Epithelial cell of proximal tubule (primary cell): Measurements from ENCODE around the gene TUBB. TPM values are rescaled to one million over a fixed set of nuclear protein-coding genes. Genes with fewer than 3 reads are reported as not detected.
A peak's percentile ranks its signal among the peaks of the same experiment; 100 is the strongest.
"Not testable (repeated sequence)": the region's sequence is repeated elsewhere in the genome, so short reads cannot be mapped to it uniquely, and the experiment has no call there.

Experiments
- DNase-seq: peaks from one replicate; pipeline ENCODE4 v3.0.0-alpha.2; 2011; ENCODE audit warnings: low read depth
- H3K4me3 ChIP-seq: 2 replicates; pipeline ENCODE4 v1.5.1; 2011; ENCODE audit warnings: low read depth, mild to moderate bottlenecking, low read length
- total RNA-seq: library from RNA; depleted of rRNA; stranded (reverse); fragments of >200 nt; gene quantifications from 2 replicates; pipeline ENCODE4 v1.2.3, GENCODE V29; 2015
- TF ChIP-seq, protein P1 (sequence below): conservative IDR thresholded peaks from 2 replicates; pipeline ENCODE4 v1.5.1; 2012; ENCODE audit warnings: low read depth, mild to moderate bottlenecking, low read length

TUBB gene
- total RNA-seq, 1 donor from 2014 or later = 1,157 TPM

DNA sequence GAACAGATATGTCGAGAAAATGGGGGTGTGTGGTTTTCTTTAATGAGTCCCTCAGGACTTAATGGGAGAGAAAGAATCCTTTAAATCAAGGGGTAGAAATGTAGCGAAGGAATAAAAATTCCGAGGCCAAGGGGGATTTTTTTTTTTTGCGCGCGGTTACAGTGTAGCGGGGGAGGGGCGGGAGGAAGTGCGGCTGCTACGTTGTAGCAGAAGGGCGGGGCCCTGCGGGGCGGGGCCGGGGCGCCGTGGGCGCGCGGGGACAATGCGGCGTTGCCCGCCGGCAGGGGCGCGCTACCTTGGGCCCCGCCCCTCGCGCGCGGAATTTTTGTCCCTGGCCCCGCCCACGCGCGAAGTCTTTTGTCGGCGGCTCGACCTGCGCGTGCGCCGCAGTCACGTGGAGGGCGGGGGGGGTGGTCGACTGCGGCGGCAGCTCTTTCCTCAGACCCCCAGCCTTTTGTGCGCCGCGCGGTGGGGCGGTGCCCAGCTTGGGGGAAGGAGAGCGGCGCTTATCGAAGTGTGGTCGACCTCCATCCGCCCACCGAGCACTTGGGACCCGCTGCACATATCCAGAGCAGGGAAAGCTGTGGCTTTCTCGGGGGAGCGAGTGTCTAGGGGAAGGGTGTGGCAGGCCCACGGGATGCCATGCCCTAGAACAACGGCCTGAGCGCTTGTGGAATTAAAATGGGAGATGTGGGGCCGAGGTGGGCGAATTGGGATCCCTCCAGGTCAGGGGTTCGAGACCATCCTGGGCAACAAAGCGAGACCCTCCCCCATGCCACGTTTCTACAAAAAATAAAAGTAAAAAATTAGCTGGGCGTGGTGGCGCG, 1.3 kb downstream of the TUBB start:
- H3K4me3 ChIP-seq = peak overlapping the region; percentile 91
- no peak for DNase-seq
- TF ChIP-seq, protein P1, sequence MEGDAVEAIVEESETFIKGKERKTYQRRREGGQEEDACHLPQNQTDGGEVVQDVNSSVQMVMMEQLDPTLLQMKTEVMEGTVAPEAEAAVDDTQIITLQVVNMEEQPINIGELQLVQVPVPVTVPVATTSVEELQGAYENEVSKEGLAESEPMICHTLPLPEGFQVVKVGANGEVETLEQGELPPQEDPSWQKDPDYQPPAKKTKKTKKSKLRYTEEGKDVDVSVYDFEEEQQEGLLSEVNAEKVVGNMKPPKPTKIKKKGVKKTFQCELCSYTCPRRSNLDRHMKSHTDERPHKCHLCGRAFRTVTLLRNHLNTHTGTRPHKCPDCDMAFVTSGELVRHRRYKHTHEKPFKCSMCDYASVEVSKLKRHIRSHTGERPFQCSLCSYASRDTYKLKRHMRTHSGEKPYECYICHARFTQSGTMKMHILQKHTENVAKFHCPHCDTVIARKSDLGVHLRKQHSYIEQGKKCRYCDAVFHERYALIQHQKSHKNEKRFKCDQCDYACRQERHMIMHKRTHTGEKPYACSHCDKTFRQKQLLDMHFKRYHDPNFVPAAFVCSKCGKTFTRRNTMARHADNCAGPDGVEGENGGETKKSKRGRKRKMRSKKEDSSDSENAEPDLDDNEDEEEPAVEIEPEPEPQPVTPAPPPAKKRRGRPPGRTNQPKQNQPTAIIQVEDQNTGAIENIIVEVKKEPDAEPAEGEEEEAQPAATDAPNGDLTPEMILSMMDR = no peak

DNA sequence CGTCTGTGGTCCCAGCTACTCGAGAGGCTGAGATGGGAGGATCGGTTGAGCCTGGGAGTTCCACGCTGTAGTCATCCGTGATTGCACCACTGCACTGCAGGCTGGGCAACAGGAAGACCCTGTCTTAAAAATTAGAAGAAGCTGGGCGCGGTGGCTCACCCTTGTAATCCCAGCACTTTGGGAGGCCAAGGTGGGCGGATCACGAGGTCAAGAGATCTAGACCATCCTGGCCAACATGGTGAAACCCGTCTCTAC, 1.8 kb downstream of the TUBB start:
- peak overlapping the region; percentile 91 for H3K4me3 ChIP-seq
- not testable (repeated sequence) for DNase-seq

DNA sequence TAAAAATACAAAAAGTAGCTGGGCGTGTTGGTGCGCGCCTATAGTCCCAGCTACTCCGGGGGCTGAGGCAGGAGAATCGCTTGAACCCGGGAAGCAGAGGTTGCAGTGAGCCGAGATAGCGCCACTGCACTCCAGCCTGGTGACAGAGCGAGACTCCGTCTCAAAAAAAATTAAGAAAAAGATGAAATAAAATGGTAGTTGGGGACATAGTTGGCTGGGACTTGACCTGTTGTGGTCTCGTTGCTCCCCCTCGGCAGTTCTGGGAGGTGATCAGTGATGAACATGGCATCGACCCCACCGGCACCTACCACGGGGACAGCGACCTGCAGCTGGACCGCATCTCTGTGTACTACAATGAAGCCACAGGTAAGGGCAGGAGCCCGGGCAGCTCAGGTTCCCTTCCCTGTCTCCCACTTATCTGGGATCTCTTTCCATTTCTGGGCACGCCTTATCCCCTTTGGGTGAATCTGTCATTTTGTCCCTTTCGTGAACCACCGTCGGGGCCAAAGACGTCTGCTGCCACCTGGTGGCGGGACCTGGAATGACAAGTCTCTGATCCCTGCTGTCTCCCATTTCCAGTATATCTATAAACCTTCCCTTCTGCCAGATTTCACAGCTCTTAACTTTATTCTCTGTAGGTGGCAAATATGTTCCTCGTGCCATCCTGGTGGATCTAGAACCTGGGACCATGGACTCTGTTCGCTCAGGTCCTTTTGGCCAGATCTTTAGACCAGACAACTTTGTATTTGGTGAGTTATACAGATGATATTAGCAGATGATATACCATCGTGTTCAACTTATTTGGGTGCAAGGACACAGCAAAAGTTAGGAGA, 2.3 kb downstream of the TUBB start:
- DNase-seq = no peak

DNA sequence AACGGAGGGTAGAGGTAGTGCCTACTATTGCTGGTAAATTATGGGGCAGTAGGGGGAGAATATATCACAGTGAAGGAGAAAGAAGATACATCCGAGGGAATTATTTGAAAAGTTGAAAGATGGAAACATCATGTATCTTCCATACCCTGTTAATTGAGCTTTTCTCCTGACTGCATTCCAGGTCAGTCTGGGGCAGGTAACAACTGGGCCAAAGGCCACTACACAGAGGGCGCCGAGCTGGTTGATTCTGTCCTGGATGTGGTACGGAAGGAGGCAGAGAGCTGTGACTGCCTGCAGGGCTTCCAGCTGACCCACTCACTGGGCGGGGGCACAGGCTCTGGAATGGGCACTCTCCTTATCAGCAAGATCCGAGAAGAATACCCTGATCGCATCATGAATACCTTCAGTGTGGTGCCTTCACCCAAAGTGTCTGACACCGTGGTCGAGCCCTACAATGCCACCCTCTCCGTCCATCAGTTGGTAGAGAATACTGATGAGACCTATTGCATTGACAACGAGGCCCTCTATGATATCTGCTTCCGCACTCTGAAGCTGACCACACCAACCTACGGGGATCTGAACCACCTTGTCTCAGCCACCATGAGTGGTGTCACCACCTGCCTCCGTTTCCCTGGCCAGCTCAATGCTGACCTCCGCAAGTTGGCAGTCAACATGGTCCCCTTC, 3.1 kb downstream of the TUBB start:
- not testable (repeated sequence) for DNase-seq
- H3K4me3 ChIP-seq = peak overlapping the region; percentile 91

More for the DNA sequence above, 2.3 kb downstream of the TUBB start:
- peak overlapping the region; percentile 91 for H3K4me3 ChIP-seq
- TF ChIP-seq, protein P1 = peak; percentile 94

DNA sequence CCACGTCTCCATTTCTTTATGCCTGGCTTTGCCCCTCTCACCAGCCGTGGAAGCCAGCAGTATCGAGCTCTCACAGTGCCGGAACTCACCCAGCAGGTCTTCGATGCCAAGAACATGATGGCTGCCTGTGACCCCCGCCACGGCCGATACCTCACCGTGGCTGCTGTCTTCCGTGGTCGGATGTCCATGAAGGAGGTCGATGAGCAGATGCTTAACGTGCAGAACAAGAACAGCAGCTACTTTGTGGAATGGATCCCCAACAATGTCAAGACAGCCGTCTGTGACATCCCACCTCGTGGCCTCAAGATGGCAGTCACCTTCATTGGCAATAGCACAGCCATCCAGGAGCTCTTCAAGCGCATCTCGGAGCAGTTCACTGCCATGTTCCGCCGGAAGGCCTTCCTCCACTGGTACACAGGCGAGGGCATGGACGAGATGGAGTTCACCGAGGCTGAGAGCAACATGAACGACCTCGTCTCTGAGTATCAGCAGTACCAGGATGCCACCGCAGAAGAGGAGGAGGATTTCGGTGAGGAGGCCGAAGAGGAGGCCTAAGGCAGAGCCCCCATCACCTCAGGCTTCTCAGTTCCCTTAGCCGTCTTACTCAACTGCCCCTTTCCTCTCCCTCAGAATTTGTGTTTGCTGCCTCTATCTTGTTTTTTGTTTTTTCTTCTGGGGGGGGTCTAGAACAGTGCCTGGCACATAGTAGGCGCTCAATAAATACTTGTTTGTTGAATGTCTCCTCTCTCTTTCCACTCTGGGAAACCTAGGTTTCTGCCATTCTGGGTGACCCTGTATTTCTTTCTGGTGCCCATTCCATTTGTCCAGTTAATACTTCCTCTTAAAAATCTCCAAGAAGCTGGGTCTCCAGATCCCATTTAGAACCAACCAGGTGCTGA, 3.9 kb downstream of the TUBB start:
- H3K4me3 ChIP-seq, DNase-seq: not testable (repeated sequence)
- TF ChIP-seq, protein P1 = peak; percentile 5

DNA sequence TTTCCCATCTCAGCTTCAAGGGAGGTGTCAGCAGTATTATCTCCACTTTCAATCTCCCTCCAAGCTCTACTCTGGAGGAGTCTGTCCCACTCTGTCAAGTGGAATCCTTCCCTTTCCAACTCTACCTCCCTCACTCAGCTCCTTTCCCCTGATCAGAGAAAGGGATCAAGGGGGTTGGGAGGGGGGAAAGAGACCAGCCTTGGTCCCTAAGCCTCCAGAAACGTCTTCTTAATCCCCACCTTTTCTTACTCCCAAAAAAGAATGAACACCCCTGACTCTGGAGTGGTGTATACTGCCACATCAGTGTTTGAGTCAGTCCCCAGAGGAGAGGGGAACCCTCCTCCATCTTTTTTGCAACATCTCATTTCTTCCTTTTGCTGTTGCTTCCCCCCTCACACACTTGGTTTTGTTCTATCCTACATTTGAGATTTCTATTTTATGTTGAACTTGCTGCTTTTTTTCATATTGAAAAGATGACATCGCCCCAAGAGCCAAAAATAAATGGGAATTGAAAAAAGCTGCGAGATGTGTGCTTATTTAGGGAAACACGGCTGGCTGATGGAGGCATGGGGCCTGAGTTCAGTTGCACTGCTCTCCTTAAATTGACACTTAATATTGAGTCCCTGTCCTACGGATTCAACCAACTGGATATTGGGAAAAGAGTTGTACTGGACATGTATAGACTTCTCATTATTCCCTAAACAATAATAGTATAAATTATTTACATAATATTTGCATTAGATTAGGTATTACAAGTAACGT, 4.9 kb downstream of the TUBB start:
- TF ChIP-seq, protein P1 = no peak
- H3K4me3 ChIP-seq = no peak overlapping the region
- DNase-seq = no peak
